Stimulated activated CD8-positive, alpha-beta memory T cell treated with anti-CD3 and anti-CD28 coated beads, Interleukin-7, amount 100 ng/mL, for 1 hour (primary cell): ENCODE measurements around the gene CKS1B.

ENCODE experiments used
- DNase-seq, 2 donors: peaks; one replicate each; pipeline ENCODE4 v3.0.0-alpha.2; 2020; ENCODE audit warnings: low read depth in 2 of 2

The CKS1B gene

GRCh38 chr1:155002464-155003226, 28.2 kb downstream of the CKS1B start, which contains the start of gene ZBTB7B:
ZBTB7B (plus strand) TSS chr1:155002802; CDS start chr1:155014661, 11,859 bp downstream.
- DNase-seq: no peak

- DNase-seq: no peak
Measured at GRCh38 chr1:155003227-155003765, 28.8 kb downstream of the CKS1B start.

- DNase-seq: no peak
Measured at GRCh38 chr1:155003766-155004351, 29.4 kb downstream of the CKS1B start.

GRCh38 chr1:155004352-155005075, 30.0 kb downstream of the CKS1B start:
- DNase-seq: no peak

- DNase-seq: no peak
Measured at GRCh38 chr1:155005076-155006011, 30.9 kb downstream of the CKS1B start.

GRCh38 chr1:155006601-155007101, 32.2 kb downstream of the CKS1B start:
- DNase-seq: no peak

GRCh38 chr1:155007251-155007828, 32.9 kb downstream of the CKS1B start:
- DNase-seq: no peak

- DNase-seq: no peak
Measured at GRCh38 chr1:155008015-155008941, 33.8 kb downstream of the CKS1B start.

GRCh38 chr1:155009221-155009711, 34.8 kb downstream of the CKS1B start:
- no peak for DNase-seq

- no peak for DNase-seq
Measured at GRCh38 chr1:155009742-155010141, 35.3 kb downstream of the CKS1B start.

GRCh38 chr1:155010211-155010918, 35.9 kb downstream of the CKS1B start:
- DNase-seq: no peak

GRCh38 chr1:155011004-155011416, 36.5 kb downstream of the CKS1B start:
- no peak for DNase-seq

- DNase-seq: no peak
Measured at GRCh38 chr1:155011437-155012025, 37.0 kb downstream of the CKS1B start.

- DNase-seq: no peak
Measured at GRCh38 chr1:155012026-155012546, 37.6 kb downstream of the CKS1B start.

GRCh38 chr1:155012776-155013602, 38.5 kb downstream of the CKS1B start:
- no peak for DNase-seq

GRCh38 chr1:155013632-155014031, 39.2 kb downstream of the CKS1B start:
- no peak for DNase-seq
